MM.1S (cell line): Measurements from ENCODE around the gene TCERG1.

Experiments used
- DNase-seq: peaks from one replicate; pipeline ENCODE4 v3.0.0-alpha.2; 2015
- H2AFZ ChIP-seq: fragments of 300-600 bp; sonication (generic); 2 replicates; pipeline ENCODE4 v1.6.0; 2016; ENCODE audit warnings: antibody characterized with exemption, low read length
- H3F3A ChIP-seq: fragments of 300-600 bp; sonication (generic); 2 replicates; pipeline ENCODE4 v1.6.1; 2016; ENCODE audit warnings: mild to moderate bottlenecking, antibody characterized with exemption, low read length, moderate library complexity, mixed read lengths; ENCODE audit not compliant: insufficient read depth
- H3K27ac ChIP-seq: fragments of 300-600 bp; sonication (generic); 2 replicates; pipeline ENCODE4 v1.5.1; 2016; ENCODE audit warnings: mild to moderate bottlenecking, low read length
- H3K27me3 ChIP-seq: fragments of 300-600 bp; sonication (generic); replicated peaks from 2 replicates; pipeline ENCODE4 v1.6.0; 2016; ENCODE audit warnings: low read length; ENCODE audit not compliant: insufficient read depth
- H3K36me3 ChIP-seq: fragments of 300-600 bp; sonication (generic); replicated peaks from 2 replicates; pipeline ENCODE4 v1.6.1; 2016; ENCODE audit warnings: mild to moderate bottlenecking, low read length, mixed read lengths; ENCODE audit not compliant: insufficient read depth
- H3K4me1 ChIP-seq: fragments of 300-600 bp; sonication (generic); 2 replicates; pipeline ENCODE4 v1.6.1; 2016; ENCODE audit warnings: low read length, mixed read lengths
- H3K4me2 ChIP-seq: fragments of 300-600 bp; sonication (generic); 2 replicates; pipeline ENCODE4 v1.6.0; 2016; ENCODE audit warnings: low read depth, low read length
- H3K4me3 ChIP-seq: fragments of 300-600 bp; sonication (generic); 2 replicates; pipeline ENCODE4 v1.5.1; 2016; ENCODE audit warnings: low read length, mixed read lengths
- H3K79me2 ChIP-seq: fragments of 300-600 bp; sonication (generic); 2 replicates; pipeline ENCODE4 v1.6.1; 2016; ENCODE audit warnings: mixed run types, low read length, mixed read lengths
- H3K9ac ChIP-seq: fragments of 300-600 bp; sonication (generic); 2 replicates; pipeline ENCODE4 v1.6.1; 2016; ENCODE audit warnings: low read length, mixed read lengths
- H3K9me2 ChIP-seq: fragments of 300-600 bp; sonication (generic); replicated peaks from 2 replicates; pipeline ENCODE4 v1.6.1; 2016; ENCODE audit warnings: mild to moderate bottlenecking, low read length, mixed read lengths; ENCODE audit not compliant: insufficient read depth
- H3K9me3 ChIP-seq: fragments of 300-600 bp; sonication (generic); replicated peaks from 2 replicates; pipeline ENCODE4 v1.6.1; 2016; ENCODE audit warnings: mild to moderate bottlenecking, low read length, mixed read lengths; ENCODE audit not compliant: insufficient read depth
- H4K20me1 ChIP-seq: fragments of 300-600 bp; sonication (generic); 2 replicates; pipeline ENCODE4 v1.6.1; 2016; ENCODE audit warnings: mild to moderate bottlenecking, low read length, moderate library complexity, mixed read lengths; ENCODE audit not compliant: insufficient read depth
- EZH2 ChIP-seq: fragments of 300-600 bp; sonication (generic); optimal IDR thresholded peaks from 2 replicates; pipeline ENCODE3; 2017; ENCODE audit warnings: low read depth, mild to moderate bottlenecking, antibody characterized with exemption, low read length, mixed read lengths
- EZH2phosphoT487 ChIP-seq: fragments of 300-600 bp; sonication (generic); IDR thresholded peaks from 2 replicates; pipeline ENCODE4 v1.6.1; 2018; ENCODE audit warnings: antibody characterized with exemption, low read length
- TF ChIP-seq, protein P1 (sequence below): fragments of 300-600 bp; sonication (generic); IDR thresholded peaks from 2 replicates; pipeline ENCODE4 v1.5.1; 2016; ENCODE audit warnings: antibody characterized with exemption, low read length, mixed read lengths

Gene TCERG1

DNA sequence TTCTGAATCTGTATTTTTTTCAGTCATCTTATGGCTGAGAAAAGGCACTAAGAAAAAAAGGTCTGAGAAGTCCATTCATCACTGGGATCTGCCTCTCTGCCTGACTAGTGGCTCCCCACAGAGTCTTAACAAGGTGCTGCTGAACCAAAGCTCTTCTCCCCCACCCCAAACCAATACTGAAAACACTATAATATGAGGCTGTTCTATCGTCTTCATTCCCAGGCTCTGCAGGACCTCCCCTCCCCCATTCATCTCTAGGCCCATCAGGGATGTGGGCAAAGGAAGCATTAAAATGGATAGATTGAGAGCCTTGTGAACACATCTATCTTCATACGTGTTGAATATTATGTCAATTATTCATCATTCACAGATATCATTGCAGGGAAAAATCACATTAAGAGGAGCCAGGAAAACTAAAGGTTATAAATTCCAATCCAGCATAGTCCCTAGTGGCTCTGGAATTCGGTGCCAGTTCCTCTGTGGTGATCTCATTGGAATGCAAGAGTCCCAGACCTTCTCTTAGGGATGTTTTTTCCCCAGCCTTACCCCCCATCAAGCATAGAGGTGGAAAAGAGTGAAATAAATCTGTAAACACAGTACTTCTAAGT lies 113.2 kb downstream of the TCERG1 start:
- Histone ChIP-seq H3K9ac (no peak overlapping the region), H3K4me2 (no peak overlapping the region)

More for the DNA sequence above, 113.2 kb downstream of the TCERG1 start:
- no peak overlapping the region for H3K4me3 ChIP-seq
- TF ChIP-seq EZH2phosphoT487 (no peak), EZH2 (no peak)
- TF ChIP-seq, protein P1, sequence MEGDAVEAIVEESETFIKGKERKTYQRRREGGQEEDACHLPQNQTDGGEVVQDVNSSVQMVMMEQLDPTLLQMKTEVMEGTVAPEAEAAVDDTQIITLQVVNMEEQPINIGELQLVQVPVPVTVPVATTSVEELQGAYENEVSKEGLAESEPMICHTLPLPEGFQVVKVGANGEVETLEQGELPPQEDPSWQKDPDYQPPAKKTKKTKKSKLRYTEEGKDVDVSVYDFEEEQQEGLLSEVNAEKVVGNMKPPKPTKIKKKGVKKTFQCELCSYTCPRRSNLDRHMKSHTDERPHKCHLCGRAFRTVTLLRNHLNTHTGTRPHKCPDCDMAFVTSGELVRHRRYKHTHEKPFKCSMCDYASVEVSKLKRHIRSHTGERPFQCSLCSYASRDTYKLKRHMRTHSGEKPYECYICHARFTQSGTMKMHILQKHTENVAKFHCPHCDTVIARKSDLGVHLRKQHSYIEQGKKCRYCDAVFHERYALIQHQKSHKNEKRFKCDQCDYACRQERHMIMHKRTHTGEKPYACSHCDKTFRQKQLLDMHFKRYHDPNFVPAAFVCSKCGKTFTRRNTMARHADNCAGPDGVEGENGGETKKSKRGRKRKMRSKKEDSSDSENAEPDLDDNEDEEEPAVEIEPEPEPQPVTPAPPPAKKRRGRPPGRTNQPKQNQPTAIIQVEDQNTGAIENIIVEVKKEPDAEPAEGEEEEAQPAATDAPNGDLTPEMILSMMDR, result no peak
- H3K4me1 ChIP-seq, result no peaks in the 10 kb centered on the region
- H4K20me1 ChIP-seq, result no peaks in the 10 kb centered on the region
- H3K36me3 ChIP-seq, result no peaks in the 10 kb centered on the region
- no peaks in the 10 kb centered on the region for H3K9me2 ChIP-seq
- no peaks in the 10 kb centered on the region for H3K9me3 ChIP-seq
- H2AFZ ChIP-seq, result no peak overlapping the region
- DNase-seq, result no peak
- H3K27ac ChIP-seq, result no peak overlapping the region
- H3F3A ChIP-seq, result no peaks in the 10 kb centered on the region
- H3K79me2 ChIP-seq, result no peaks in the 10 kb centered on the region
- no peaks in the 10 kb centered on the region for H3K27me3 ChIP-seq
